ENCODE measurements around the gene ERICH6. TPM values are rescaled to one million over a fixed set of nuclear protein-coding genes. Genes with fewer than 3 reads are reported as not detected.

The ERICH6 gene
- total and polyA plus RNA-seq, 11 donors, result 0.32 to 0.54 TPM; not detected in 9

GRCh38 chr3:150662410-150663200 is 41.1 kb downstream of the ERICH6 start:
- DNase-seq (no peak), ATAC-seq (no peak)
- no peaks in the 10 kb centered on the region for H3K9me3 ChIP-seq
- H3K36me3 ChIP-seq, result no peaks in the 10 kb centered on the region
- TF ChIP-seq POLR2A (IDR thresholded peaks at IDR 0.05), result no peak
- TF ChIP-seq, protein P1, sequence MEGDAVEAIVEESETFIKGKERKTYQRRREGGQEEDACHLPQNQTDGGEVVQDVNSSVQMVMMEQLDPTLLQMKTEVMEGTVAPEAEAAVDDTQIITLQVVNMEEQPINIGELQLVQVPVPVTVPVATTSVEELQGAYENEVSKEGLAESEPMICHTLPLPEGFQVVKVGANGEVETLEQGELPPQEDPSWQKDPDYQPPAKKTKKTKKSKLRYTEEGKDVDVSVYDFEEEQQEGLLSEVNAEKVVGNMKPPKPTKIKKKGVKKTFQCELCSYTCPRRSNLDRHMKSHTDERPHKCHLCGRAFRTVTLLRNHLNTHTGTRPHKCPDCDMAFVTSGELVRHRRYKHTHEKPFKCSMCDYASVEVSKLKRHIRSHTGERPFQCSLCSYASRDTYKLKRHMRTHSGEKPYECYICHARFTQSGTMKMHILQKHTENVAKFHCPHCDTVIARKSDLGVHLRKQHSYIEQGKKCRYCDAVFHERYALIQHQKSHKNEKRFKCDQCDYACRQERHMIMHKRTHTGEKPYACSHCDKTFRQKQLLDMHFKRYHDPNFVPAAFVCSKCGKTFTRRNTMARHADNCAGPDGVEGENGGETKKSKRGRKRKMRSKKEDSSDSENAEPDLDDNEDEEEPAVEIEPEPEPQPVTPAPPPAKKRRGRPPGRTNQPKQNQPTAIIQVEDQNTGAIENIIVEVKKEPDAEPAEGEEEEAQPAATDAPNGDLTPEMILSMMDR (IDR thresholded peaks at IDR 0.05), result no peak
- H3K27me3 ChIP-seq, result peaks cover 0 to 5% (median 0%) of the 10 kb centered on the region in 9 donors
- intact Hi-C loops (cut with DNase I), result no loop called here
- H3K27ac ChIP-seq, result no peak overlapping the region
- no peak overlapping the region for H3K4me3 ChIP-seq
- no peaks in the 10 kb centered on the region for H3K4me1 ChIP-seq
- WGBS, 4 donors, result 58 to 70% (median 60%) methylated on average over 7 of the region's 7 CpGs

- H3K4me1 ChIP-seq, result no peaks in the 10 kb centered on the region
- H3K4me3 ChIP-seq, result no peak overlapping the region
- intact Hi-C loops (cut with DNase I), result no loop called here
- DNase-seq (no peak), ATAC-seq (no peak)
- no peak overlapping the region for H3K27ac ChIP-seq
- TF ChIP-seq, protein P1 (IDR thresholded peaks at IDR 0.05), result no peak
- TF ChIP-seq POLR2A (IDR thresholded peaks at IDR 0.05), result no peak
- H3K9me3 ChIP-seq, result no peaks in the 10 kb centered on the region
- WGBS, 4 donors, result 73 to 82% (median 78%) methylated on average over 4 of the region's 4 CpGs
- H3K36me3 ChIP-seq, result no peaks in the 10 kb centered on the region
- H3K27me3 ChIP-seq, result peaks cover 0 to 5% (median 0%) of the 10 kb centered on the region in 9 donors
Measured at GRCh38 chr3:150656316-150656715, 47.4 kb downstream of the ERICH6 start.

DNA sequence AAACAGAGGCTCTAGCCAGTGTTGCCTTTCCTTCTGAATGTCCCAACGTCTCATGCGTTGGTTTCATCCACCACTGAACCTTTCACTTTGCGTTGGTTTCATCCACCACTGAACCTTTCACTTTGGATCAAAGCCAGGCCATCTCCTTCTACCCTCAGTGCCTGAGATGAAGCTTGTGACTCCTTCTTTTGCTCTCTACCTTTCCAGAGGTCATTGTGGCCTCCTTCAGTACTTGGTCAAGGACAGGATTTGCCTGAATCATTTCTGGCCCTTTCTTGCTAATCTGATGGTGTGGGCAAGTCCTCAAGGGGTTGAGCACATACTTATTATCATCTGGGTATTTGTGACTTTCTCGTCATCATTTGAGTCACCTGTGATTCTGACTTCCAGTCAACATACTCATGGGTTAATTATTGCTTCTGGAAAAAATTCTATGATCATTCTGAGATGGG is 50.6 kb downstream of the ERICH6 start:
- intact Hi-C loops (cut with DNase I), result no loop called here
- DNase-seq (no peak), ATAC-seq (no peak)
- H3K27me3 ChIP-seq, result no peaks in the 10 kb centered on the region
- no peak for TF ChIP-seq POLR2A (IDR thresholded peaks at IDR 0.05)
- TF ChIP-seq, protein P1 (IDR thresholded peaks at IDR 0.05), result no peak
- 87 to 95% (median 92%) methylated on average over 4 of the region's 4 CpGs for WGBS, 4 donors
- no peaks in the 10 kb centered on the region for H3K36me3 ChIP-seq
- no peaks in the 10 kb centered on the region for H3K4me1 ChIP-seq
- H3K4me3 ChIP-seq, result no peak overlapping the region
- no peak overlapping the region for H3K27ac ChIP-seq
- no peaks in the 10 kb centered on the region for H3K9me3 ChIP-seq

DNA sequence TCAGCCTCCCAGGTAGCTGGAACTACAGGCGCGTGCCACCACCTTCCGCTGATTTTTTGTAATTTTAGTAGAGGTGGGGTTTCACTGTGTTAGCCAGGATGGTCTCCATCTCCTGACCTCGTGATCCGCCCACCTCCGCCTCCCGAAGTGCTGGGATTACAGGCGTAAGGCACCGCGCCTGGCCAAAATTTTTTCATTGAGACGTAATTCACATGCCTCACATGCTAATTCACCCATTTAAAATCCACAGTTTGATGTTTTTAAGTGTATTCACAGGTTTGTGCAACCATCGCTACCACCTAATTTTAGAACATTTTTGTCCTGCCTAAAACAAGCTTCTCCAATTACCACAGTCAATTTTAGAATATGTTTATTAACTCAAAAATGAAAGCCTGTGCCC is 63.5 kb downstream of the ERICH6 start:
- no peaks in the 10 kb centered on the region for H3K27me3 ChIP-seq
- ATAC-seq (no peak), DNase-seq (no peak)
- H3K27ac ChIP-seq, result no peak overlapping the region
- no peak for TF ChIP-seq POLR2A (IDR thresholded peaks at IDR 0.05)
- TF ChIP-seq, protein P1 (IDR thresholded peaks at IDR 0.05), result no peak
- intact Hi-C loops (cut with DNase I), result no loop called here
- no peaks in the 10 kb centered on the region for H3K9me3 ChIP-seq
- H3K36me3 ChIP-seq, result no peaks in the 10 kb centered on the region
- no peak overlapping the region for H3K4me3 ChIP-seq
- 94 to 96% (median 95%) methylated on average over 12 of the region's 12 CpGs for WGBS, 4 donors
- H3K4me1 ChIP-seq, result peaks cover 0 to 4% (median 0%) of the 10 kb centered on the region in 12 donors
